SK-N-SH (cell line): Measurements from ENCODE around the gene ZNF80. TPM values are rescaled to one million over a fixed set of nuclear protein-coding genes. Genes with fewer than 3 reads are reported as not detected.

Experiments
- CTCF ChIA-PET: fragments of 300-600, 350-600 bp; formaldehyde crosslinking; extraction: SDS; loops from one replicate; lab custom pipeline; 2021; lab: Yijun Ruan, JAX
- POLR2A ChIA-PET: fragments of 350-600 bp; sonication (Branson Sonifier 250); formaldehyde crosslinking; extraction: SDS; loops from one replicate; lab custom pipeline; 2020; ENCODE audit warnings: antibody characterized with exemption, inconsistent platforms; lab: Yijun Ruan, JAX
- DNase-seq: peaks from one replicate; pipeline ENCODE4 v3.0.0; 2012
- H2AFZ ChIP-seq: fragments of 200-600 bp; sonication (generic); 2 replicates; pipeline ENCODE4 v1.8.1; 2016; ENCODE audit warnings: antibody characterized with exemption, mild to moderate bottlenecking, low read depth
- H3F3A ChIP-seq: fragments of 200-600 bp; sonication (generic); replicated peaks from 2 replicates; pipeline ENCODE3; 2016; ENCODE audit warnings: antibody characterized with exemption, mild to moderate bottlenecking; ENCODE audit not compliant: insufficient read depth
- H3K27ac ChIP-seq, 2 experiments: fragments of 200-500 bp in 1 of 2; fragments of 200-600 bp in 1 of 2; sonication (Bioruptor generic) in 1 of 2; sonication (generic), shearing (Covaris generic) in 1 of 2; 2 replicates each; pipeline versions ENCODE4 v1.5.1 to v1.6.1; 2014 to 2016; ENCODE audit warnings: low read depth in 2 of 2, inconsistent platforms in 1 of 2, low read length in 1 of 2, mild to moderate bottlenecking in 1 of 2, mixed read lengths in 1 of 2
- H3K27me3 ChIP-seq: fragments of 200-600 bp; sonication (generic), shearing (Covaris generic); 2 replicates; pipeline ENCODE4 v1.6.1; 2016; ENCODE audit warnings: mixed run types; ENCODE audit not compliant: insufficient read depth
- H3K36me3 ChIP-seq, 2 experiments: fragments of 200-500 bp in 1 of 2; fragments of 200-600 bp in 1 of 2; sonication (Bioruptor generic) in 1 of 2; sonication (generic) in 1 of 2; replicated peaks in 1 of 2; 2 replicates each; pipeline versions ENCODE3 to v1.5.1; 2014 to 2016; ENCODE audit warnings: low read length in 1 of 2, mild to moderate bottlenecking in 1 of 2; ENCODE audit not compliant: insufficient read depth in 2 of 2, control insufficient read depth in 1 of 2
- H3K4me1 ChIP-seq, 2 experiments: fragments of 200-500 bp in 1 of 2; fragments of 200-600 bp in 1 of 2; sonication (Bioruptor generic) in 1 of 2; sonication (generic), shearing (Covaris generic) in 1 of 2; 2 replicates each; pipeline versions ENCODE4 v1.5.1 to v1.6.1; 2014 to 2016; ENCODE audit warnings: low read depth in 1 of 2, low read length in 1 of 2, mixed run types in 1 of 2; ENCODE audit not compliant: insufficient read depth in 2 of 2, control insufficient read depth in 1 of 2
- H3K4me2 ChIP-seq: fragments of 200-600 bp; sonication (generic), shearing (Covaris generic); 2 replicates; pipeline ENCODE4 v1.6.1; 2017; ENCODE audit warnings: mixed run types
- H3K4me3 ChIP-seq, 2 experiments: fragments of 200-500 bp in 1 of 2; fragments of 200-600 bp in 1 of 2; sonication (Bioruptor generic) in 1 of 2; sonication (generic), shearing (Covaris generic) in 1 of 2; 2 replicates each; pipeline versions ENCODE4 v1.5.1 to v1.8.1; 2014 to 2016; ENCODE audit warnings: low read depth in 2 of 2, inconsistent platforms in 1 of 2, low read length in 1 of 2, mild to moderate bottlenecking in 1 of 2, mixed read lengths in 1 of 2, moderate library complexity in 1 of 2
- H3K79me2 ChIP-seq: fragments of 200-600 bp; sonication (generic); 2 replicates; pipeline ENCODE4 v1.8.1; 2017; ENCODE audit warnings: mild to moderate bottlenecking; ENCODE audit not compliant: insufficient read depth
- H3K9ac ChIP-seq: fragments of 200-600 bp; sonication (generic); 2 replicates; pipeline ENCODE4 v1.6.1; 2017; ENCODE audit warnings: mixed run types
- H3K9me2 ChIP-seq: fragments of 200-600 bp; sonication (generic); 2 replicates; pipeline ENCODE4 v1.6.1; 2017; ENCODE audit warnings: mixed run types
- H3K9me3 ChIP-seq: fragments of 200-600 bp; sonication (generic); 2 replicates; pipeline ENCODE4 v1.6.1; 2017; ENCODE audit warnings: mixed run types, mild to moderate bottlenecking, moderate library complexity
- H4K20me1 ChIP-seq: fragments of 200-600 bp; sonication (generic); 2 replicates; pipeline ENCODE4 v1.6.1; 2017; ENCODE audit warnings: mild to moderate bottlenecking, mixed run types; ENCODE audit not compliant: insufficient read depth
- CHD2 ChIP-seq: fragments of 150-350 bp; IDR thresholded peaks from 2 replicates; pipeline ENCODE4 v1.6.1; 2018; ENCODE audit warnings: low read length; ENCODE audit not compliant: partially characterized antibody
- CTCF ChIP-seq: fragments of 200-600 bp; sonication (generic); IDR thresholded peaks from 2 replicates; pipeline ENCODE4 v1.6.1; 2017; ENCODE audit warnings: antibody characterized with exemption, mild to moderate bottlenecking, moderate library complexity
- EZH2phosphoT487 ChIP-seq: fragments of 200-600 bp; sonication (generic); IDR thresholded peaks from 2 replicates; pipeline ENCODE4 v1.6.1; 2017; ENCODE audit warnings: low read depth, mixed run types, mild to moderate bottlenecking, antibody characterized with exemption, moderate library complexity, borderline replicate concordance
- FOXM1 ChIP-seq: IDR thresholded peaks from 2 replicates; pipeline ENCODE4 v1.4.0; 2012; ENCODE audit warnings: low read depth, mild to moderate bottlenecking
- GABPA ChIP-seq: IDR thresholded peaks from 2 replicates; pipeline ENCODE4 v1.4.0; 2012; ENCODE audit warnings: low read depth, mild to moderate bottlenecking
- JUND ChIP-seq: IDR thresholded peaks from 2 replicates; pipeline ENCODE4 v1.4.0; 2012
- MXI1 ChIP-seq: IDR thresholded peaks from 2 replicates; pipeline ENCODE4 v1.6.1; 2012; ENCODE audit warnings: mild to moderate bottlenecking, low read depth, low read length, improper control_type of control experiment
- NFIC ChIP-seq: IDR thresholded peaks from 2 replicates; pipeline ENCODE4 v1.4.0; 2012; ENCODE audit warnings: borderline replicate concordance
- NRF1 ChIP-seq: IDR thresholded peaks from 2 replicates; pipeline ENCODE4 v1.6.1; 2012; ENCODE audit warnings: low read depth, mild to moderate bottlenecking, low read length
- POLR2AphosphoS5 ChIP-seq: IDR thresholded peaks from 2 replicates; pipeline ENCODE4 v1.6.1; 2012; ENCODE audit warnings: low read depth, low read length
- RAD21 ChIP-seq: IDR thresholded peaks from 2 replicates; pipeline ENCODE4 v1.6.1; 2012; ENCODE audit warnings: mild to moderate bottlenecking, low read length
- RCOR1 ChIP-seq: fragments of 150-350 bp; IDR thresholded peaks from 2 replicates; pipeline ENCODE4 v1.6.1; 2017; ENCODE audit warnings: antibody characterized with exemption, low read length
- REST ChIP-seq: IDR thresholded peaks from 2 replicates; pipeline ENCODE4 v1.6.1; 2012; ENCODE audit warnings: mild to moderate bottlenecking, low read depth, low read length, moderate library complexity
- RXRA ChIP-seq: IDR thresholded peaks from 2 replicates; pipeline ENCODE4 v1.4.0; 2012; ENCODE audit warnings: low read depth, mild to moderate bottlenecking, borderline replicate concordance
- TCF12 ChIP-seq: IDR thresholded peaks from 2 replicates; pipeline ENCODE4 v1.4.0; 2012
- USF1 ChIP-seq: IDR thresholded peaks from 2 replicates; pipeline ENCODE4 v1.4.0; 2012; ENCODE audit warnings: low read depth, borderline replicate concordance
- YY1 ChIP-seq: IDR thresholded peaks from 2 replicates; pipeline ENCODE4 v1.4.0; 2012; ENCODE audit warnings: low read depth, mild to moderate bottlenecking
- ZBTB33 ChIP-seq: IDR thresholded peaks from 2 replicates; pipeline ENCODE4 v1.4.0; 2012; ENCODE audit warnings: low read depth, borderline replicate concordance
- WGBS: methylation state at CpG from one replicate; pipeline ENCODE4 v1.1.6; 2017; ENCODE audit warnings: low lambda C conversion rate; 5-methylcytosine and 5-hydroxymethylcytosine counted together
- polyA plus RNA-seq, 3 experiments: library from polyadenylated mRNA; depleted of rRNA; stranded (reverse); fragments of >200 nt; gene quantifications; 2 replicates each; pipeline ENCODE4 v1.2.3, GENCODE V29; 2012

The ZNF80 gene
- polyA plus RNA-seq, 1 of the 3 experiments (the other 2 are of a cell fraction), result not detected

GRCh38 chr3:114227076-114227475, 10.3 kb downstream of the ZNF80 start:
- no peak for TF ChIP-seq RXRA
- no peak for TF ChIP-seq GABPA
- no peak for TF ChIP-seq CTCF
- no peak for TF ChIP-seq RAD21
- no peak for TF ChIP-seq REST
- TF ChIP-seq YY1, result no peak
- no peak for TF ChIP-seq ZBTB33
- no peak for TF ChIP-seq CHD2
- TF ChIP-seq, all 33 proteins: peak for 0
- Histone ChIP-seq H3K36me3 (no peaks in the 10 kb centered on the region), H3K9me2 (no peaks in the 10 kb centered on the region), H3K4me2 (no peak overlapping the region), H3K4me1 (no peaks in the 10 kb centered on the region), H3F3A (no peaks in the 10 kb centered on the region), H3K9me3 (no peaks in the 10 kb centered on the region), H3K9ac (no peak overlapping the region), H3K79me2 (no peaks in the 10 kb centered on the region; the same call in 1 of the 2 replicates), H2AFZ (no peak overlapping the region), H3K27me3 (no peaks in the 10 kb centered on the region), H3K4me3 (no peak overlapping the region), H4K20me1 (no peaks in the 10 kb centered on the region), H3K27ac (no peak overlapping the region)
- CTCF ChIA-PET, result interaction anchor here (2.4 kb wide), 1 partner anchor 75 kb away, joined by 6 read pairs; no protein-coding TSS in a partner anchor
- no peak for DNase-seq
- POLR2A ChIA-PET, result no interaction called here
- WGBS, result 17% methylated on average over 1 of the region's 1 CpG

- ChIA-PET POLR2A (no interaction called here), CTCF (interaction anchor here (2.4 kb wide), 1 partner anchor 74 kb away, joined by 6 read pairs; no protein-coding TSS in a partner anchor)
- no peak overlapping the region for H3K4me2 ChIP-seq
- no peaks in the 10 kb centered on the region for H3K9me2 ChIP-seq
- no peaks in the 10 kb centered on the region for H3K4me1 ChIP-seq
- H3K79me2 ChIP-seq, result no peaks in the 10 kb centered on the region; the same call in 1 of the 2 replicates
- no peak overlapping the region for H3K4me3 ChIP-seq
- no peaks in the 10 kb centered on the region for H4K20me1 ChIP-seq
- H3K27me3 ChIP-seq, result no peaks in the 10 kb centered on the region
- no peak for DNase-seq
- no peaks in the 10 kb centered on the region for H3F3A ChIP-seq
- WGBS, result 21% methylated on average over 2 of the region's 2 CpGs
- H2AFZ ChIP-seq, result no peak overlapping the region
- no peaks in the 10 kb centered on the region for H3K9me3 ChIP-seq
- no peak overlapping the region for H3K9ac ChIP-seq
- no peaks in the 10 kb centered on the region for H3K36me3 ChIP-seq
- no peak overlapping the region for H3K27ac ChIP-seq
- TF ChIP-seq TCF12 (no peak), ZBTB33 (no peak), MXI1 (no peak), POLR2AphosphoS5 (no peak), RCOR1 (no peak), FOXM1 (no peak), NFIC (no peak), USF1 (no peak), JUND (no peak), NRF1 (no peak), EZH2phosphoT487 (no peak), RAD21 (no peak)
Observed at GRCh38 chr3:114226313-114226712, 11.1 kb downstream of the ZNF80 start.
